ENCODE results near the gene ARHGAP35.

The ARHGAP35 gene

DNA sequence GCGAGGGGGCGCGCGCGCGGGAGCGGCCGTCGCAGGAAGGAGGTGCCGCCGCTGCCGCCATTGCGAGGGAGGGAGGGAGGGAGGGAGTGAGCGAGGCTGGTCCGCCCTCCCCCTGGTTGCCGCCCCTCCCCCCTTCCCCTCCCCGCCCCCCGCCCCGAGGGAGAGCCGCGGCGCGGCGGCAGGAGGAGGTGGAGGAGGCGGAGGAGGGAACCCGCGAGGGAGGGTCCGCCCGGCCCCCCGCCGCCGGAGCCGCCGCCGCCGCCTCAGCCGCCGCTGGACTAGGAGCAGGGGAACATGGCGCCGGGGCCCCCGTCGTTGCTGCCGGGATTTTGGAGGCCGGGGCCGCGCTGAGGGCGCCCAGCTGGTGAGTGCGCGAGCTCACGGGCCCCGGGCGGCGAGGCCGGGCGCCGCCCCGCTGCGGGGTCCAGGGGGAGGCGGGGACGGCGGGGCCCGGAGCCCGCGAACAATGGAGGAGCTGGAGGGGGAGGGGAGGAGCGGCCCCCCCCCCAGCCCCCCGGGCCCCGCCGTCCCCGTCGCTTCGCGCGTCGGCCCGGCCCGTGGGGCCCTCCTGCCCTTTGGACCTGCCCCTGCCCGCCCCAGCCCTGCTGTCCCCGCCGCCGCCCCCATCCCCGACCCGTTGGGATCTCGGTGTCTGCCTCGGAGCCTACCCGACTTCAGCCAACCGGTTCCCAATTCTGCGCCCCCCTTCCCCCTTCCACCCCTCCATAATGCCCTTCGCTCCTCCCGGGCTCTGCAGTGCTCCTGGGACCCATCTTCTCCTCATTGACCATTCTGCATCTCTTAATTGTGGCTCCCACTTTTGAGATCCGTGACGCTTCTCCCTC is at the start of gene ARHGAP35:
Gene ARHGAP35, plus strand, starts transcription at position 152 of the 845 bp plus-strand sequence. CDS start 57,679 bp downstream, outside the sequence.
- DNase-seq (ENCODE audit: low read depth), result no peak
- TF ChIP-seq, protein P1, sequence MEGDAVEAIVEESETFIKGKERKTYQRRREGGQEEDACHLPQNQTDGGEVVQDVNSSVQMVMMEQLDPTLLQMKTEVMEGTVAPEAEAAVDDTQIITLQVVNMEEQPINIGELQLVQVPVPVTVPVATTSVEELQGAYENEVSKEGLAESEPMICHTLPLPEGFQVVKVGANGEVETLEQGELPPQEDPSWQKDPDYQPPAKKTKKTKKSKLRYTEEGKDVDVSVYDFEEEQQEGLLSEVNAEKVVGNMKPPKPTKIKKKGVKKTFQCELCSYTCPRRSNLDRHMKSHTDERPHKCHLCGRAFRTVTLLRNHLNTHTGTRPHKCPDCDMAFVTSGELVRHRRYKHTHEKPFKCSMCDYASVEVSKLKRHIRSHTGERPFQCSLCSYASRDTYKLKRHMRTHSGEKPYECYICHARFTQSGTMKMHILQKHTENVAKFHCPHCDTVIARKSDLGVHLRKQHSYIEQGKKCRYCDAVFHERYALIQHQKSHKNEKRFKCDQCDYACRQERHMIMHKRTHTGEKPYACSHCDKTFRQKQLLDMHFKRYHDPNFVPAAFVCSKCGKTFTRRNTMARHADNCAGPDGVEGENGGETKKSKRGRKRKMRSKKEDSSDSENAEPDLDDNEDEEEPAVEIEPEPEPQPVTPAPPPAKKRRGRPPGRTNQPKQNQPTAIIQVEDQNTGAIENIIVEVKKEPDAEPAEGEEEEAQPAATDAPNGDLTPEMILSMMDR (IDR thresholded peaks at IDR 0.05; ENCODE audit: low read length, missing control alignments), result no peak
- peak within 1 kb of the TSS; percentile 83 for H3K4me3 ChIP-seq (replicated peaks; ENCODE audit: low read depth, low read length)

DNA sequence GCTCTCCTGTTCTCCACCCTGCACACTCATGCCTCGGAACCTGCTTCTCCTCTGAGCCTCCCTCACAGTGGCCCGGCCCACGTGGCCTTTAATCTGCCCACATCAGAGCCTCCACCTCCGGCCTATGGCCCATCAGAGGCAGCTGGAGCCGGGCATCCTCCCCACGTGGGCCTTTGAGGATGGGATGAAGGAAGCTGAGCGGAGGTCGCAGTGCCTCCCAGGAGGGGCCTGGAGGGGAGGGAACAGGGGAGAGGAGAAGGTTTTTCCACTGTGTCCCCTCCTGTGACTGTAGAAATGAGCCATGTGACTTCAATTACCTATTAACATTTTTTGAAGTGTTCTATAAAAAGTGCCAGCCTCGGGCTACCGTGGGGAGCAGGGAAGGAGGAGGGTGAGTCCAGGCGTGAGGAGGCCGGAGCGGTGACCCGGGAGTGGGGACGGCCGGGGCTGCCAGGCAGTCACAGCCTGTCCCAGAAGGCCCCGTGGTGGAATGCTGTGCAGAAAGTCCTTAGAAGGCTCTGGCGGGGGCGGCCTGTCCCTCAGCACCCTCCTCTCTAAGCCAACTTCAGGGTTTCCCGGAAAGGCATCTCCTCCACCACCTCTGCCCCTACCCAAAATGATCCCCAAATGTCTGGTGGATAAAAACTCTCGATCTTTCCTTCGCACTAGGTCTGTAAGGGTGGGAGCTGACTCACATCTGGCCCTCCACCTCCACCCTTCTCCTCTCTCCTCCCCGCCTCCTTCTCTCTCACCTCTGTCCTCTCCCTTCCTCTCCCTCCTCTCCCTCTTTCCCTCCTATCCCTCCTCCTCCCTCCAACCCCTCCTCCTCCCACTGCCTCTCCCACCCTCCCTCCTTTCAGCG is 47.6 kb upstream of the ARHGAP35 start:
- peak; percentile 13 for DNase-seq (ENCODE audit: low read depth)
- no peak overlapping the region for H3K4me3 ChIP-seq (replicated peaks; ENCODE audit: low read depth, low read length)
- TF ChIP-seq, protein P1 (IDR thresholded peaks at IDR 0.05; ENCODE audit: low read length, missing control alignments), result no peak

DNA sequence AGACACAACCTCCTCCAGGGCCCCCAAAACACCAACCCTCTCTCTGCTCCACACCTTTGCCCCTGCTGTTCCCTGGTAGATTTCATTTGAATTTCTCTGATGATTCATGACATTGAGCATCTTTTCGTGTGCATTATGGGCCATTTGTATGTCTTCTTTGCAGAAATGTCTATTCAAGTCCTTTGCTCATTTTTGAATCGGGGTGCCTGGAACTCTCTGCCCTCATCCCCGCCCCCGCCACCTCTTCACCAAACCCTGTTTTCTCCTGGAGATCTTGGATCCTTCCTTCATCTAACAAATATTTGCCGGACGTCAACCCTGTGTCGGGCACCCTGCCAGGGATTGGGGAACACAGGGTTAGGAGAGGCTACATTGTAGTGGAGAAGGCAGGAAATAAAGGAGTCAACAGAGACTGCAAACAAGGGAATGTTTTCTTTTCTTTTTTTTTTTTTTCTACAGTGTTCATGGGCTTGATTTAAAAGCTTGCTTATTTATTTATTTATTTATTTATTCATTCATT is 46.9 kb upstream of the ARHGAP35 start:
- TF ChIP-seq, protein P1 (IDR thresholded peaks at IDR 0.05; ENCODE audit: low read length, missing control alignments), result no peak
- DNase-seq (ENCODE audit: low read depth), result peak; percentile 92
- no peak overlapping the region for H3K4me3 ChIP-seq (replicated peaks; ENCODE audit: low read depth, low read length)

DNA sequence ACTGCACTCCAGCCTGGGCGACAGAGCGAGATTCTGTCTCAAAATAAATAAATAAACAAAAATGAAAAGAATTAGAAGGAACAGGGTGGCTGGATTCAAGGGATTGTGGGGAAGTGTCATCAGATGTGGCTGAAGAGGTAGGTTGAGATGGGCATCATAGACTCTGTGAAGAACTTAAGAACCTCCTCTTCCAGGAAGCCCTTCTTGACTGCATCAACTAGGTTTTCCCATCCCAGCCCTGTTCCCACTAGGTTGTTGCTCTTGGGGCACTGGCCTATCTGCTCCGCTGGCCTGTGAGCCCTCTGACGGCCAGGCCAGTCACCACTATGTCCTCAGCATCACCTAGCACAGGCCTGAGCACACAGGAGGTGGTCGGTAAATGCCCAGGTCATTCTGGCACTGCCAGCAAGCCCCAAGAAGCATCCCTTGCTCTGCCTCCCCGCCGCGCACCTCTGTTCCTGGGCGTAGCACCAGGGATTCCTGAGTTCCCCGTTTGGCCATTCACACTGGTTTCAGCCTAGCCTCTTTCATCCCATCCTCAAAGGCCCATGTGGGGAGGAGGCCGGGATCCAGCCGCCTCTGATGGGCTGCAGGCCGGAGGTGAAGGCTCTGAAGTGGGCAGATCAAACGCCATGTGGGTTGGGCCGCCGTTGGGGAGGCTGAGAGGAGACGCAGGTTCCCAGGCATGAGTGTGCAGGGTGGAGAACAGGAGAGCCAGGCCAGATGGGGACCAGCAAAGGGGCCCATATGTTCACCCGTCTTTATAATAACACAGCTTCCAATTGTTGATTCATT is 44.8 kb upstream of the ARHGAP35 start:
- no peak for DNase-seq (ENCODE audit: low read depth)
- H3K4me3 ChIP-seq (replicated peaks; ENCODE audit: low read depth, low read length), result no peak overlapping the region
- TF ChIP-seq, protein P1 (IDR thresholded peaks at IDR 0.05; ENCODE audit: low read length, missing control alignments), result no peak

DNA sequence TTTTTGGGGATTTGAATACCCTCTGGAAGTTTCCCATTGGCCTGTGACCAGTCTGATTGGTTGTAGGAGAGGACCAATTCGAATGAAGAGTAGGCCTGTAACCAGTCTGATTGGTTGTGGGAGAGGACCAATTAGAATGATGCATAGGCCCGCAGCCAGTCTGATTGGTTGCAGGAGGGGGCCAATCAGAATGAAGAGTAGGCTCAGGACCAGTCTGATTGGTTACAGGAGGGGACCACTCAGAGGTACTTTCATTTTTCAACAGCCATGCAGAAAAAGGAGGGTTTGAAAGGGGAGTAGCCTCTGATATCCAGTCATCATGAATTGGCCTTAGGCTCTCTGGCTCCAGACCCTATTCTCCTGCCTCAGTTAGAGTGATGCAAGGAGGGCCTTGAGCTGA is 42.0 kb upstream of the ARHGAP35 start:
- H3K4me3 ChIP-seq (replicated peaks; ENCODE audit: low read depth, low read length), result no peak overlapping the region
- peak; percentile 55 for DNase-seq (ENCODE audit: low read depth)
- TF ChIP-seq, protein P1 (IDR thresholded peaks at IDR 0.05; ENCODE audit: low read length, missing control alignments), result no peak
